Epidermal melanocyte (primary cell): ENCODE results near the gene UBE2F.
"Not testable (repeated sequence)": the region's sequence is repeated elsewhere in the genome, so short reads cannot be mapped to it uniquely, and the experiment has no call there.

Experiments used
- DNase-seq: peaks from one replicate; pipeline ENCODE4 v3.0.0; 2011; ENCODE audit warnings: low spot score; ENCODE audit not compliant: insufficient read length

The UBE2F gene

DNA sequence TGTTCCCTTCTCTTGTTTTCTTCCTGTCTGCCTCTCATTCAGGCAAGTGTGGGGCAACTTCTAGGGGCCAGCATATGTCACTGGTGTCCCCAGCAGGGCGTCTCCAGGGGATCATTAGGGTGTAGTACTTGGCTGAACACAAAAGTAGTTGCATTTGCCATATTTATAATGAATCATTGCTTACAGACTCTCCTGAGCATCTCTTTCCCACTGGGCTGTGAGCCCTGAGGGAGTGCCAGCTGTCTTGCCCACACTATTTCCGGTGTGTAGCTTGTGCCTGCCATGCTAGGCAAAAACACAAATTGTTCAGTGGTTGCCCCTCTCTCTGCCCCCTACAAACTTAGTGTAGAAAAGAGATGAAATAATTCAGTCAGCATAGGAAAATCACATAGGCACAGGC is 53.1 kb downstream of the UBE2F start:
- no peak for DNase-seq

DNA sequence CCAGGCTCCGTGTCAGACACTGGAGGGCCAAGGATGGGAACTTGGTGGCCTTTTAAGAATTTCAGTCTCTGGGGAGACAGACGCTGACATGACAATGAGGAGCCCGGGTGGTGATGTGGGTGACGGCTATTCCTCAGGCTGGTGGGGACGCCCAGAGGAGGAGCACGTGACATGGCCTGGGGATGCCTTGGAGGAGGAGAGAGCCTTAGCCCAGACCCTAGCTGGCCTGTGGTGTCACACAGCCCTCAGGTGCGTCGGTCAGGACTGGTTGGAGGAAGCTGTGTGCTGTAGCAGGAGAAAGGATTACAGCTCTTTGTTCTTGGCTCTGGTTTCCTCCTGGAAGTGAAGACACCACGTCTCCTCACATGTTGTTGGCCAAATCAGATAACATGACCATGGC is 54.0 kb downstream of the UBE2F start:
- DNase-seq = no peak

DNA sequence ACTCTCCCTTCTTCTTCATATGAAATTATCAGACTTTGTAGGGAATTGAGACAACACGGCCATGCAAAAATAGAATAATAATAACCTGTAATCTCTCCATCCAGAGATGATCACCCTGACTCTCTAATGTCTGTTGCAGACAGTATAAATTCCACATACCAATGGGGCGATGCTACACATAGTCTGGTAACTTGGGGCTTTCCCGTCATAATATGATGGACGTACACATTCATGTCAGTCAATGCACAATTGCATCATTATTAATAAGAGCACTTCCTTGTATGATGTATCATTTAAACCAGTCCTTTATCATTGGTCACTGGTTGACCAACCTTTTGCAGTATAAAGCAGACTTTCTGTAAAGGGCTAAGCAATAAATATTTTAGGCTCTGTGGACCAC is 54.5 kb downstream of the UBE2F start:
- DNase-seq = no peak

DNA sequence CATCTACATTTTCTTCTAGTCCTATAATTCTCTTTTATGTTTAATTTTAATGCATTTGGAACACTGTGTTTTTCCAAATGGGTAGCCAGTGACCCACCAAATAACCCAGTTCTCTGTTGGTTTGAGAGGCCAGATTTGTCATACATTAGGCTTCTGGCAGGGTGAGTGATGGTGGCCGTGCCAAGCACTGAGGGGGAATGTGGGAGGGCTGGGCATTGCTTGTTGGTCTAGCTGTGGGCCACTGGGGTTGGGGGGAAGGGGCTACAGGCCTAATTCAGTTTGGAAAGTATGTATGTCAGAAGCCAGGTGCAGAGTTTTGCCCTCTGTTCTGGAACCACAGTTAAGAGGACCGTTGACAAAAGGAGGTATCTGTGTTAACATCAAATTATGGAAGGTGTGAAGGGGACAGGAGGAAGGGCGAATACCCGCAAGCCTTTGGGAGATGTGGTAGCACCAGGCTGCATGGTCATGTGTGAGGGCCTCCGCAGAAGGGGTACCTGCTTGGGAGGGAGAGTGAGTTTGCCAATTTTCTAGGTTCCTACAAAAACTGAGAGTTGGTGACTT is 55.9 kb downstream of the UBE2F start:
- DNase-seq = no peak

- DNase-seq = no peak
Observed at GRCh38 chr2:238023608-238024007, 56.8 kb downstream of the UBE2F start.

GRCh38 chr2:238024986-238025385 is 58.2 kb downstream of the UBE2F start:
- no peak for DNase-seq

DNA sequence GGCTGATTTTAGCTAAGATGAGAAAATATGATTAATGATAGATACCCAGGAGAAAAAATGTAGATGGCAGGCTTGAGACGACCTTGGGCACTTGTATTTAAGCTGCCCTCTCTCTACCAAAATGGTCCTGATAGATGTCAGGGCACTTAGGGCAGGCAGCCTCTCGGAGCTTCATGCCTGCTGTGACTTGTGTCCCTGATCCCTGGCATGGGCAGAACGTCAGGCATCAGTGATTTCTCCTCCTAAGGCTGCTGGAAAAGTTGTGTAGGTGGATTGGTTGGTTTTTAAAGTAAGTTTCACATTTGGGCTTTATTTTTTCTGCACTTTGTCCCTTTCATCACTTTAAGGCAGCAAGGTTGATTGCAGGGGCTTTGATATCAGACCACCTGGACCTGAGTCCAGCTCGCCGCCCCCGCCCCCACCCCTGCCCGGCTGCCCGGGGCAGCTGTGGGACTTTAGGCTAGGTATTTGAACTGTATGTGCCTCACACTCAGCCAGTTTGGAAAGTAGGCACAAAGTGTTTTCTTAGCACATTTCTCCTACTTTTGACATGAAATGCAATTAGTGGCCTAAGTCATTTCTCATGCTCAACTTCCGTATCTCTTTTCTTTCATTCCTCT is 59.0 kb downstream of the UBE2F start:
- DNase-seq = no peak

- DNase-seq = no peak
Observed at GRCh38 chr2:238027058-238027457, 60.2 kb downstream of the UBE2F start.

GRCh38 chr2:238027591-238028415 is 61.0 kb downstream of the UBE2F start:
- no peak for DNase-seq

GRCh38 chr2:238029853-238030252 is 63.0 kb downstream of the UBE2F start:
- DNase-seq = no peak

DNA sequence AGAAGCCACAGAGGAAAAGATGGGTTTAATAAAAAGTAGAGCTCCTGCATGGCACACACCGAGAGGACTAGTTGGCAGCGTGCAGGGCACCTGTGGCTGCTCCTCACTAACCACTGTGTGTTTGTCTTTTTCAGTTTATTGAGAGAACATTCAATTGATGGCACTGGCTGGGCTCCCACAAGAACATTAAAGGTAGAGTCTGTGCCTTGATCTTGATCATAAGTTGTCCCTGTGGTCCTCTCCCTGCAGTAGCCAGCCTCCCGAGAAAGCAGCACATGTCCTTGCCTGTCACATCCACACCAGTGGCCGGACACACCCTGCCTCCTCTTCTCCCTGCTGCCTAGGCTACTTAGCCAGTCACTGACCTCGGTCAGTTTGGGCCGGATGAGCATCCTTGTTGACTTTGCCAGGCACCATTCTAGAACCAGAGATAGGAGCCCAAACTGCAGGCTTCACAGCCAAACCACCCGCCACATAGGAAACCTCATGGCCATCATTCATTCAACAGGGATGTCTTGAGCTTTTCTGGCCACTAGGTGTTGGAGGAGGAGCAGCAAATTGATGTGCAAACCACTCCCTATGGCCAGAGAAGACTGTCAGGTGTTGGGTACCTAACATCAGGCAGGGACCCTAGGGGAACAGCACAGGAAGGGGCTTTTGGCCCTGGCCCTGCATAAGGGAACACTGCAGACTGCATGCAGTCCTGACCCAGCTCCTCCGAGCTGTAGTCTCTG is 63.8 kb downstream of the UBE2F start:
- DNase-seq = no peak

GRCh38 chr2:238031751-238032150 is 64.9 kb downstream of the UBE2F start:
- DNase-seq = no peak

GRCh38 chr2:238032755-238033337 is 66.0 kb downstream of the UBE2F start:
- DNase-seq = no peak

DNA sequence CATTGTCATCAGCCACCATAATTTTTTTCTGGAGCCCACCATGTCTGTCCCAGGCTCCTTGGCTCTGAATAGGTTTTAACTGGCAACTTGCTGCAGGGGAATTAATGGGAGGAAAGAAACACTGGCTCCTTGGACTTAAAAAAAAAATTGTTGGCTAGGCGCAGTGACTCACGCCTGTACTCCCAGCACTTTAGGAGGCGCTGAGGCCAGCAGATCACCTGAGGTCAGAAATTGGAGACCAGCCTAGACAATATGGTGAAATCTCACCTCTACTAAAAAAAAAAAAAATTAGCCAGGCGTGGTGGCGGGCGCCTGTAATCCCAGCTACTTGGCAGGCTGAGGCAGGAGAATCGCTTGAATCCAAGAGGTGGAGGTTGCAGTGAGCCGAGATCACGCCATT is 67.2 kb downstream of the UBE2F start:
- not testable (repeated sequence) for DNase-seq

- no peak for DNase-seq
Observed at GRCh38 chr2:238038203-238038602, 71.4 kb downstream of the UBE2F start.

GRCh38 chr2:238039151-238039550 is 72.3 kb downstream of the UBE2F start:
- DNase-seq = no peak

GRCh38 chr2:238039985-238040384 is 73.2 kb downstream of the UBE2F start:
- DNase-seq = no peak

GRCh38 chr2:238040918-238041317 is 74.1 kb downstream of the UBE2F start:
- DNase-seq = no peak

DNA sequence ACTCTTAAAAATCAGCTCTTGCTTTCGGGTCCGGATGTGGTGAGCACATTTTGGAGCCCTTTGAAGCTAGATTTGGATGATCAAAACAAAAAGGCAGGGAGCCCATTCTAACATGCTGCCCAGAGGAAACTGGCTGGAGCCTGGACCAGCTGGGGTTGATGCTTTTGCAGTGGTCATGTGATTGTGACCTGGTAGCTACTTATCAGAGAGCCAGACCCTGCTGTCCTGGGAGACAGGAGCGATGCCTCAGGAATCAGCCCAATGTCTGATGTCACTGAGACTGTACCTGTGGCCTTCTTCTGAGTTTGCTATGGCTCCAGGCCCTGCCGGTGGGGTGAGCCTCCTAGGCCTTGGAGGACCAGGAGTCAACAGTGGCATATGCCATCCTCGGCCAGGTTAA is 75.3 kb downstream of the UBE2F start:
- no peak for DNase-seq

DNA sequence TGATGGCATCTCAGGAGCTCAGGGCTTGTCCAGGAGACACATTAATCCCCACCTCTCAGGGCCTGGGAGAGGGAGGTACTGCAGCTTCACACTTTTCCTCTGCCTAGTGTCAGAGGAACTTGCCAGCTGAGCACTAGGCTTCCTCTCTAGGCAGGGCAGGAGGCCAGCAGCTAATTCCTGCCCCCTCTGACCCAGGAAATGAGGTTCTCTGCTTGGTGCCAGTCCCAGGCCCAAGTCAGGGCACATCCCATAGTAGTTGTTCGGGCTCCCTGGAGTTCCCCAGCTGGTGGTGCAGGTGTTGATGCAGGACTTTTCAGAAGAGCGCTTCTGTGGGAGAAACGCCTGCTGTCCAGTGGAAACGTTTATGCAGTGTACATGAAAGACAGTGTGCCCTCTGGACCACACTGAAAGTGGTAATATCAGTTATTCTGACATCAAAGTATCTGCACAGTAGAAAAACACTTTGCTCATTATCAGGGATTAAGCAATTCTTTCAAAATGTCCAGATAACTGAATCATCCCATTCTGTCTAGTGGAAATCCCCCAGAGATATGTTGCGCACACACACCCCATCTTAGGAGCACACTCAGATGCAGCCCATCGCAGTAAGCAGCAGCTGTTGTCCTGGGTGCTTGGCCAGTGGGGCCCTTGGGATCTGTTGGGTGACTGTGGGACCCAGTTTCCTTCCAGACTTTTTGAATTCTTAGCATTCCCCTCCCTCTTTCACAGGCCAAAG is 76.2 kb downstream of the UBE2F start:
- no peak for DNase-seq

- DNase-seq = no peak
Observed at GRCh38 chr2:238043851-238044250, 77.0 kb downstream of the UBE2F start.
